SK-N-SH treated with all-trans-retinoic acid at 6 μM for 48 hours (cell line): ENCODE measurements around the gene BPI.

Experiments used
- ATAC-seq: fragments of 200-7000 bp; cut with Tn5 transposase; 3 replicates; pipeline ENCODE4 v1.9.1; 2020; ENCODE audit warnings: mild to moderate bottlenecking, moderate library complexity
- ARNTL ChIP-seq: fragments of 450-650 bp; formaldehyde crosslinking; IDR thresholded peaks from 2 replicates; pipeline ENCODE4 v1.5.0; 2020; ENCODE audit warnings: low read depth, mild to moderate bottlenecking, moderate library complexity, borderline replicate concordance
- BACH2 ChIP-seq: fragments of 250-450 bp; sonication (Bioruptor Pico); IDR thresholded peaks from 2 replicates; pipeline ENCODE4 v1.9.0; 2021; ENCODE audit warnings: mild to moderate bottlenecking, borderline replicate concordance
- CREB5 ChIP-seq: fragments of 250-450 bp; sonication (Bioruptor Pico); IDR thresholded peaks from 2 replicates; pipeline ENCODE4 v1.5.1; 2020; ENCODE audit warnings: low read depth, mild to moderate bottlenecking, moderate library complexity
- CSDC2 ChIP-seq: fragments of 250-450 bp; sonication (Bioruptor Pico); IDR thresholded peaks from 2 replicates; pipeline ENCODE4 v1.5.0; 2020; ENCODE audit warnings: mild to moderate bottlenecking, moderate library complexity
- CSRNP3 ChIP-seq: fragments of 250-450 bp; sonication (Bioruptor Pico); IDR thresholded peaks from 2 replicates; pipeline ENCODE4 v1.5.1; 2021; ENCODE audit warnings: mild to moderate bottlenecking, moderate library complexity
- ESRRG ChIP-seq: fragments of 250-450 bp; sonication (Bioruptor Pico); IDR thresholded peaks from 2 replicates; pipeline ENCODE4 v1.6.1; 2021; ENCODE audit warnings: mild to moderate bottlenecking
- GLIS3 ChIP-seq: fragments of 250-450 bp; sonication (Bioruptor Pico); IDR thresholded peaks from 2 replicates; pipeline ENCODE4 v1.5.0; 2020; ENCODE audit warnings: mild to moderate bottlenecking, moderate library complexity
- ISL1 ChIP-seq: fragments of 250-450 bp; sonication (Bioruptor Pico); IDR thresholded peaks from 2 replicates; pipeline ENCODE4 v2.1.2; 2022; ENCODE audit warnings: mild to moderate bottlenecking, moderate library complexity
- OSR1 ChIP-seq: fragments of 250-450 bp; sonication (Bioruptor Pico); IDR thresholded peaks from 2 replicates; pipeline ENCODE4 v1.8.0; 2022; ENCODE audit warnings: moderate library complexity, mild to moderate bottlenecking, inconsistent platforms
- PATZ1 ChIP-seq: fragments of 250-450 bp; sonication (Bioruptor Pico); IDR thresholded peaks from 2 replicates; pipeline ENCODE4 v1.8.0; 2020; ENCODE audit warnings: mild to moderate bottlenecking, moderate library complexity, borderline replicate concordance
- PPARA ChIP-seq: fragments of 250-450 bp; sonication (Bioruptor Pico); IDR thresholded peaks from 2 replicates; pipeline ENCODE4 v1.5.0; 2020; ENCODE audit warnings: mild to moderate bottlenecking, borderline replicate concordance
- RARB ChIP-seq: fragments of 250-450 bp; sonication (Bioruptor Pico); IDR thresholded peaks from 2 replicates; pipeline ENCODE4 v1.8.0; 2021; ENCODE audit warnings: mild to moderate bottlenecking, moderate library complexity
- SNAI2 ChIP-seq: fragments of 250-450 bp; sonication (Bioruptor Pico); IDR thresholded peaks from 2 replicates; pipeline ENCODE4 v1.5.0; 2020; ENCODE audit warnings: mild to moderate bottlenecking, moderate library complexity
- TCF4 ChIP-seq: fragments of 250-450 bp; sonication (Bioruptor Pico); IDR thresholded peaks from 2 replicates; pipeline ENCODE4 v1.8.0; 2021; ENCODE audit warnings: mild to moderate bottlenecking, moderate library complexity, borderline replicate concordance
- TOX ChIP-seq: fragments of 250-450 bp; sonication (Bioruptor Pico); IDR thresholded peaks from 2 replicates; pipeline ENCODE4 v1.8.0; 2021; ENCODE audit warnings: mild to moderate bottlenecking, moderate library complexity, borderline replicate concordance
- TSHZ2 ChIP-seq: fragments of 250-450 bp; sonication (Bioruptor Pico); IDR thresholded peaks from 2 replicates; pipeline ENCODE4 v1.5.0; 2020; ENCODE audit warnings: mild to moderate bottlenecking, moderate library complexity
- ZC3H10 ChIP-seq: fragments of 250-450 bp; sonication (Bioruptor Pico); IDR thresholded peaks from 2 replicates; pipeline ENCODE4 v1.5.1; 2021; ENCODE audit warnings: mild to moderate bottlenecking, moderate library complexity
- ZFP3 ChIP-seq: fragments of 250-450 bp; sonication (Bioruptor Pico); IDR thresholded peaks from 2 replicates; pipeline ENCODE4 v1.5.0; 2020; ENCODE audit warnings: mild to moderate bottlenecking, moderate library complexity
- ZFP30 ChIP-seq: fragments of 450-650 bp; formaldehyde crosslinking; IDR thresholded peaks from 2 replicates; pipeline ENCODE4 v1.5.0; 2022; ENCODE audit warnings: mild to moderate bottlenecking, moderate library complexity
- ZNF565 ChIP-seq: fragments of 450-650 bp; formaldehyde crosslinking; conservative IDR thresholded peaks from 2 replicates; pipeline ENCODE4 v1.5.0; 2020; ENCODE audit warnings: low read depth, mild to moderate bottlenecking, moderate library complexity
- ZNF70 ChIP-seq: fragments of 450-650 bp; formaldehyde crosslinking; IDR thresholded peaks from 2 replicates; pipeline ENCODE4 v1.5.0; 2020; ENCODE audit warnings: mild to moderate bottlenecking, moderate library complexity
- ZNF8 ChIP-seq: fragments of 450-650 bp; formaldehyde crosslinking; IDR thresholded peaks from 2 replicates; pipeline ENCODE4 v1.5.0; 2020; ENCODE audit warnings: mild to moderate bottlenecking, moderate library complexity

BPI gene

GRCh38 chr20:38272961-38273360 lies 31.0 kb upstream of the BPI start (continued):
- no peak for TF ChIP-seq TSHZ2 (CRISPR knock-in tag)

- TF ChIP-seq SNAI2 (no peak), CSDC2 (CRISPR knock-in tag) (no peak), TCF4 (CRISPR knock-in tag) (no peak), ZFP30 (CRISPR knock-in tag) (no peak), ZNF70 (CRISPR knock-in tag) (no peak), ISL1 (CRISPR knock-in tag) (no peak), BACH2 (CRISPR knock-in tag) (no peak), ZFP3 (CRISPR knock-in tag) (no peak)
- peak; percentile 39; the same call in 2 of the 3 replicates for ATAC-seq
These were observed 28.0 kb upstream of the BPI start for GRCh38 chr20:38275815-38276550.

- ATAC-seq = no peak
These were observed 26.7 kb upstream of the BPI start for GRCh38 chr20:38277285-38277684.

DNA sequence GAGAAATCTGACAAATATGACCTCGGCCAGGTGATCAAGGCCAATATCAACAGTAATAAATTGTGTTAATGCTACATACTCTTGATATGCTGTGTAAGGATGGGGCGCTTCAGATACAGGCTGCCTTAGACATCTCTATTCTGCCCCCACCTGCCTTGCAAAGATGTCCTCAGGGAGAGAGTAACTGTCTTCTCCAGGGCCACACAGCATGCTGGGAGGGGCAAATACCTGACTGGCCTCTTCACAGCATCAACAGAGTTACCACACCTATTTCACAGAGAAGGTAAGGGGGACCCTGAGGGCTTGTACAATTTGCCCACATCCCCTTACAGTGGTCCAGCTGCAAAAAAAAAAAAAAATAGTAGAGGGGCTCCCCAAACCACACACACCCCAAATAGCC lies 26.3 kb upstream of the BPI start:
- no peak for ATAC-seq
- no peak for TF ChIP-seq TSHZ2 (CRISPR knock-in tag)
- no peak for TF ChIP-seq ZNF8 (CRISPR knock-in tag)
- no peak for TF ChIP-seq ARNTL (CRISPR knock-in tag)
- no peak for TF ChIP-seq RARB (CRISPR knock-in tag)
- no peak for TF ChIP-seq ISL1 (CRISPR knock-in tag)
- no peak for TF ChIP-seq PPARA (CRISPR knock-in tag)
- TF ChIP-seq CSRNP3 (CRISPR knock-in tag) = no peak
- TF ChIP-seq PATZ1 = no peak
- no peak for TF ChIP-seq BACH2 (CRISPR knock-in tag)
- TF ChIP-seq TOX (CRISPR knock-in tag) = no peak
- no peak for TF ChIP-seq ZNF70 (CRISPR knock-in tag)
- no peak for TF ChIP-seq CREB5
- TF ChIP-seq ZNF565 (CRISPR knock-in tag) = no peak
- TF ChIP-seq ZFP3 (CRISPR knock-in tag) = no peak
- no peak for TF ChIP-seq CSDC2 (CRISPR knock-in tag)
- no peak for TF ChIP-seq ZC3H10 (CRISPR knock-in tag)
- no peak for TF ChIP-seq GLIS3
- no peak for TF ChIP-seq TCF4 (CRISPR knock-in tag)
- TF ChIP-seq ZFP30 (CRISPR knock-in tag) = no peak

More at GRCh38 chr20:38277285-38277684, 26.7 kb upstream of the BPI start:
- TF ChIP-seq OSR1 (CRISPR knock-in tag) (no peak), ZNF565 (CRISPR knock-in tag) (no peak), CSRNP3 (CRISPR knock-in tag) (no peak), ESRRG (CRISPR knock-in tag) (no peak), ZNF8 (CRISPR knock-in tag) (no peak), TCF4 (CRISPR knock-in tag) (no peak), TOX (CRISPR knock-in tag) (no peak), PPARA (CRISPR knock-in tag) (no peak)
